Anterior cingulate cortex (tissue), 58 donors: Measurements from ENCODE around the gene CYTIP.
"Not testable (repeated sequence)": the region's sequence is repeated elsewhere in the genome, so short reads cannot be mapped to it uniquely, and the experiment has no call there.

Experiments
- DNase-seq, 58 donors: peaks; one replicate each; lab custom pipeline; 2025; lab: John Stamatoyannopoulos, UW

CYTIP gene

GRCh38 chr2:157386747-157387146 is 57.1 kb downstream of the CYTIP start:
- DNase-seq: no peak

- no peak for DNase-seq
Measured at GRCh38 chr2:157386247-157386646, 57.6 kb downstream of the CYTIP start.

- no peak for DNase-seq
Measured at GRCh38 chr2:157377861-157378260, 66.0 kb downstream of the CYTIP start.

- no peak for DNase-seq
Measured at GRCh38 chr2:157376041-157376440, 67.8 kb downstream of the CYTIP start.

- DNase-seq: no peak
Measured at GRCh38 chr2:157375384-157375783, 68.5 kb downstream of the CYTIP start.

GRCh38 chr2:157368508-157368907 is 75.4 kb downstream of the CYTIP start:
- DNase-seq: not testable (repeated sequence)

- DNase-seq: no peak
Measured at GRCh38 chr2:157367704-157368103, 76.2 kb downstream of the CYTIP start.
